GM10266 (cell line): ENCODE measurements around the gene CELA3B.

Experiments
- DNase-seq: peaks from one replicate; pipeline ENCODE4 v3.0.0; 2012; ENCODE audit errors: extremely low spot score
- CTCF ChIP-seq: IDR thresholded peaks from 2 replicates; pipeline ENCODE4 v1.5.1; 2012; ENCODE audit warnings: mild to moderate bottlenecking, low read depth; ENCODE audit not compliant: control insufficient read depth, insufficient read depth; ENCODE audit errors: missing control alignments

Gene CELA3B

GRCh38 chr1:21935393-21935804 is 41.4 kb upstream of the CELA3B start:
- DNase-seq = no peak
- TF ChIP-seq CTCF = no peak

- no peak for DNase-seq
- TF ChIP-seq CTCF = no peak
Observed at GRCh38 chr1:21935891-21936365, 40.9 kb upstream of the CELA3B start.

- no peak for TF ChIP-seq CTCF
- no peak for DNase-seq
Observed at GRCh38 chr1:21936366-21937031, 40.3 kb upstream of the CELA3B start.

- no peak for DNase-seq
- TF ChIP-seq CTCF = no peak
Observed at GRCh38 chr1:21937034-21937371, 39.8 kb upstream of the CELA3B start, which contains the start of gene HSPG2. Gene HSPG2, minus strand, starts transcription at chr1:21937310. Its CDS starts 93 bp downstream, at chr1:21937217.

GRCh38 chr1:21937372-21938121 is 39.3 kb upstream of the CELA3B start:
- TF ChIP-seq CTCF = no peak
- peak; percentile 95 for DNase-seq

GRCh38 chr1:21938732-21939538 is 37.9 kb upstream of the CELA3B start:
- no peak for TF ChIP-seq CTCF

More at GRCh38 chr1:21938732-21939538, 37.9 kb upstream of the CELA3B start:
- no peak for DNase-seq
